HG03565 (cell line): ENCODE results near the gene TSPAN32.

Experiments used
- ATAC-seq: cut with Tn5 transposase; IDR thresholded peaks from one replicate; pipeline ENCODE4 v1.9.1; 2021; ENCODE audit warnings: mild to moderate bottlenecking, moderate library complexity; ENCODE audit not compliant: unreplicated experiment

Gene TSPAN32

GRCh38 chr11:2302896-2303626 lies 1.2 kb downstream of the TSPAN32 start:
- no peak for ATAC-seq

GRCh38 chr11:2303627-2304505 lies 2.1 kb downstream of the TSPAN32 start:
- no peak for ATAC-seq

GRCh38 chr11:2304506-2305139 lies 2.8 kb downstream of the TSPAN32 start:
- no peak for ATAC-seq

- no peak for ATAC-seq
Measured at GRCh38 chr11:2305140-2305778, 3.4 kb downstream of the TSPAN32 start.

GRCh38 chr11:2305788-2306451 lies 4.1 kb downstream of the TSPAN32 start:
- no peak for ATAC-seq

GRCh38 chr11:2306452-2306823 lies 4.6 kb downstream of the TSPAN32 start:
- ATAC-seq = no peak

GRCh38 chr11:2306877-2307500 lies 5.2 kb downstream of the TSPAN32 start:
- no peak for ATAC-seq

- no peak for ATAC-seq
Measured at GRCh38 chr11:2307501-2308331, 5.9 kb downstream of the TSPAN32 start.

- ATAC-seq = no peak
Measured at GRCh38 chr11:2308713-2309112, 6.9 kb downstream of the TSPAN32 start.

- no peak for ATAC-seq
Measured at GRCh38 chr11:2309251-2310072, 7.6 kb downstream of the TSPAN32 start.

GRCh38 chr11:2310073-2310785 lies 8.4 kb downstream of the TSPAN32 start:
- no peak for ATAC-seq

- no peak for ATAC-seq
Measured at GRCh38 chr11:2310786-2311352, 9.1 kb downstream of the TSPAN32 start.

- ATAC-seq = no peak
Measured at GRCh38 chr11:2311353-2312133, 9.7 kb downstream of the TSPAN32 start.

GRCh38 chr11:2312232-2313042 lies 10.6 kb downstream of the TSPAN32 start:
- no peak for ATAC-seq

GRCh38 chr11:2313051-2313951 lies 11.5 kb downstream of the TSPAN32 start:
- ATAC-seq = no peak
